Measurements from ENCODE around the gene HDAC10.

- TF ChIP-seq POLR2AphosphoS5 (IDR thresholded peaks at IDR 0.05; ENCODE audit: low read depth): no peak
- TF ChIP-seq CTCF (IDR thresholded peaks at IDR 0.05; ENCODE audit: insufficient read depth, low read length): no peak
- TF ChIP-seq REST (IDR thresholded peaks at IDR 0.05; ENCODE audit: insufficient replicate concordance, low read depth): no peak
- TF ChIP-seq SPI1 (IDR thresholded peaks at IDR 0.05; ENCODE audit: borderline replicate concordance, low read depth): no peak
Measured at GRCh38 chr22:50233223-50233622, 17.8 kb downstream of the HDAC10 start.
